Activated CD4-positive, alpha-beta T cell treated with anti-CD3 and anti-CD28 coated beads for 36 hours (primary cell): ENCODE results near the gene OR51E2. TPM values are rescaled to one million over a fixed set of nuclear protein-coding genes. Genes with fewer than 3 reads are reported as not detected.

Experiments used
- ATAC-seq: fragments of 200-7000 bp; cut with Tn5 transposase; one replicate; pipeline ENCODE4 v1.10.0; 2021; ENCODE audit warnings: mild to moderate bottlenecking, moderate library complexity
- CTCF ChIA-PET: fragments of 350-600 bp; sonication (Branson Sonifier 250); formaldehyde crosslinking; loops from one replicate; lab custom pipeline; 2021; ENCODE audit warnings: antibody characterized with exemption; lab: Charles Lee
- POLR2A ChIA-PET: fragments of 350-600 bp; sonication (Branson Sonifier 250); formaldehyde crosslinking; loops from one replicate; lab custom pipeline; 2021; ENCODE audit warnings: antibody characterized with exemption, inconsistent platforms; lab: Charles Lee
- DNase-seq: peaks from one replicate; pipeline ENCODE4 v3.0.0-alpha.2; 2020
- H3K27ac Mint-ChIP-seq: one replicate; pipeline ENCODE4 v1.8.0; 2021; ENCODE audit warnings: mixed read lengths
- H3K27me3 Mint-ChIP-seq: one replicate; pipeline ENCODE4 v1.8.0; 2021; ENCODE audit warnings: mixed read lengths
- H3K36me3 Mint-ChIP-seq: one replicate; pipeline ENCODE4 v1.8.0; 2021; ENCODE audit warnings: low read depth, mixed read lengths
- H3K4me1 Mint-ChIP-seq: one replicate; pipeline ENCODE4 v1.8.0; 2021; ENCODE audit warnings: mixed read lengths
- H3K4me3 Mint-ChIP-seq: one replicate; pipeline ENCODE4 v1.8.0; 2021; ENCODE audit warnings: mild to moderate bottlenecking, moderate library complexity, mixed read lengths
- H3K9me3 Mint-ChIP-seq: one replicate; pipeline ENCODE4 v1.8.0; 2021; ENCODE audit warnings: low read depth, mixed read lengths
- intact Hi-C, 2 experiments: fragments of 100-400 bp; cut with DNase I in 1 of 2; cut with micrococcal nuclease in 1 of 2; formaldehyde crosslinking; loops; one replicate each; pipeline versions ENCODE4 v1.14.2 to v1.15.1; 2022 to 2024; cut with DNase I, micrococcal nuclease
- total RNA-seq, 2 experiments: library from RNA; stranded (reverse); gene quantifications; one replicate each; pipeline ENCODE4 v1.2.3, GENCODE V29; 2021

Gene OR51E2
- total RNA-seq, 2 experiments from 2014 or later: not detected

- peaks cover 10% of the 10 kb centered on the region for H3K27me3 Mint-ChIP-seq
- no peak overlapping the region for H3K4me3 Mint-ChIP-seq
- DNase-seq (no peak), ATAC-seq (no peak)
- no peaks in the 10 kb centered on the region for H3K9me3 Mint-ChIP-seq
- intact Hi-C loops: no loop called here
- ChIA-PET CTCF (no interaction called here), POLR2A (no interaction called here)
- no peaks in the 10 kb centered on the region for H3K36me3 Mint-ChIP-seq
- no peaks in the 10 kb centered on the region for H3K4me1 Mint-ChIP-seq
- no peak overlapping the region for H3K27ac Mint-ChIP-seq
These were observed 38.8 kb downstream of the OR51E2 start for GRCh38 chr11:4658629-4659445.

DNA sequence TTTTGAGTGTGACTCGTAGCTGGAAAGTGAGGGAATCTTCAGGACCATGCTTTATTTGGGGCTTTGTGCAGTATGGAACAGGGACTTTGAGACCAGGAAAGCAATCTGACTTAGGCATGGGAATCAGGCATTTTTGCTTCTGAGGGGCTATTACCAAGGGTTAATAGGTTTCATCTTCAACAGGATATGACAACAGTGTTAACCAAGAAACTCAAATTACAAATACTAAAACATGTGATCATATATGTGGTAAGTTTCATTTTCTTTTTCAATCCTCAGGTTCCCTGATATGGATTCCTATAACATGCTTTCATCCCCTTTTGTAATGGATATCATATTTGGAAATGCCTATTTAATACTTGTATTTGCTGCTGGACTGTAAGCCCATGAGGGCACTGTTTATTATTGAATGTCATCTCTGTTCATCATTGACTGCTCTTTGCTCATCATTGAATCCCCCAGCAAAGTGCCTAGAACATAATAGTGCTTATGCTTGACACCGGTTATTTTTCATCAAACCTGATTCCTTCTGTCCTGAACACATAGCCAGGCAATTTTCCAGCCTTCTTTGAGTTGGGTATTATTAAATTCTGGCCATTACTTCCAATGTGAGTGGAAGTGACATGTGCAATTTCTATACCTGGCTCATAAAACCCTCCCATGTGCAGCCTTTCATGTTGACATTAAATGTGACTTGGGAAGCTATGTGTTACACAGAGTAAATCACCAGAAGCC, 42.9 kb downstream of the OR51E2 start:
- Mint-ChIP-seq H3K36me3 (no peaks in the 10 kb centered on the region), H3K9me3 (no peaks in the 10 kb centered on the region), H3K4me3 (no peak overlapping the region), H3K4me1 (no peaks in the 10 kb centered on the region), H3K27me3 (peaks cover 11% of the 10 kb centered on the region), H3K27ac (no peak overlapping the region)
- intact Hi-C loops: no loop called here
- ATAC-seq: no peak
- CTCF ChIA-PET: no interaction called here
- DNase-seq: no peak
- POLR2A ChIA-PET: no interaction called here

GRCh38 chr11:4647766-4648165, 49.9 kb downstream of the OR51E2 start:
- Mint-ChIP-seq H3K27me3 (peaks cover 13% of the 10 kb centered on the region), H3K9me3 (no peaks in the 10 kb centered on the region), H3K36me3 (no peaks in the 10 kb centered on the region), H3K4me3 (no peak overlapping the region), H3K4me1 (no peaks in the 10 kb centered on the region), H3K27ac (no peak overlapping the region)
- intact Hi-C loops: no loop called here
- no peak for DNase-seq
- no peak for ATAC-seq
- CTCF ChIA-PET: interaction anchor here (0.5 to 1.1 kb wide), 3 partner anchors 9 to 809 kb away, joined by 3 to 4 read pairs (median 4); partner anchors contain the start of gene OR51D1
- POLR2A ChIA-PET: interaction anchor here (0.6 kb wide), 1 partner anchor 456 kb away, joined by 3 read pairs; no protein-coding TSS in a partner anchor

DNA sequence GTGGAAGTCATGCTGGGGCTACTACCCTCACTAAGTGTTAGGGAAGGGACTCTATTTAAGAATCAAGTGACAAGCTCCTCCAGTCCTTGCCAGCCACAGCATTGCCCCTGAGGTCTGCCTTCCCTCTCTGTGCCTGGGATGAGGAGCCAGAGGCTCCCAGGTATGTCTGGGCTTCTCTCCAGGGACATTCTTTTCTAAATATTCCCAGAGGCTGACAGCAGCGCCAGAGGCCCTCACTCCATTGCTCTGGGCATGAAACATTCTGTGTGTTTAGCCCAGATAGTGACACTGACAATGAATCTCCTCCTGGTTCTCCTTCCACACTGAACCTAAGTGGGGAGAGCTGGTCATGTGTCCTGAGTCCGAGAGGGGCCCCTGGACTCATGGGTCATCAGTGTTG, 51.7 kb downstream of the OR51E2 start:
- ATAC-seq (no peak), DNase-seq (no peak)
- Mint-ChIP-seq H3K4me1 (no peaks in the 10 kb centered on the region), H3K9me3 (no peaks in the 10 kb centered on the region), H3K4me3 (no peak overlapping the region), H3K36me3 (no peaks in the 10 kb centered on the region), H3K27ac (no peak overlapping the region), H3K27me3 (peaks cover 16% of the 10 kb centered on the region)
- intact Hi-C loops: no loop called here
- ChIA-PET CTCF (no interaction called here), POLR2A (no interaction called here)

- intact Hi-C loops: no loop called here
- no peak for ATAC-seq
These were observed 53.4 kb downstream of the OR51E2 start for GRCh38 chr11:4644233-4644632.

GRCh38 chr11:4643682-4644081, 54.0 kb downstream of the OR51E2 start, which contains the start of gene OR51E1:
TSS of gene OR51E1 (plus strand) at chr11:4643982. CDS start at chr11:4652527, 8,545 bp downstream.
- peaks cover 11% of the 10 kb centered on the region for H3K27me3 Mint-ChIP-seq
- no peak within 1 kb of the TSS for H3K4me3 Mint-ChIP-seq
- no peaks in the 10 kb centered on the region for H3K9me3 Mint-ChIP-seq
- ChIA-PET POLR2A (no interaction called here), CTCF (no interaction called here)
- intact Hi-C loops: no loop called here
- DNase-seq: no peak
- no peak for ATAC-seq
- H3K36me3 Mint-ChIP-seq: no peaks in the 10 kb centered on the region
- no peaks in the 10 kb centered on the region for H3K4me1 Mint-ChIP-seq
- H3K27ac Mint-ChIP-seq: no peak within 1 kb of the TSS

More at GRCh38 chr11:4644233-4644632, 53.4 kb downstream of the OR51E2 start:
- ChIA-PET CTCF (no interaction called here), POLR2A (no interaction called here)
- Mint-ChIP-seq H3K27me3 (peaks cover 13% of the 10 kb centered on the region), H3K4me1 (no peaks in the 10 kb centered on the region), H3K36me3 (no peaks in the 10 kb centered on the region), H3K27ac (no peak overlapping the region), H3K4me3 (no peak overlapping the region), H3K9me3 (no peaks in the 10 kb centered on the region)
- no peak for DNase-seq

DNA sequence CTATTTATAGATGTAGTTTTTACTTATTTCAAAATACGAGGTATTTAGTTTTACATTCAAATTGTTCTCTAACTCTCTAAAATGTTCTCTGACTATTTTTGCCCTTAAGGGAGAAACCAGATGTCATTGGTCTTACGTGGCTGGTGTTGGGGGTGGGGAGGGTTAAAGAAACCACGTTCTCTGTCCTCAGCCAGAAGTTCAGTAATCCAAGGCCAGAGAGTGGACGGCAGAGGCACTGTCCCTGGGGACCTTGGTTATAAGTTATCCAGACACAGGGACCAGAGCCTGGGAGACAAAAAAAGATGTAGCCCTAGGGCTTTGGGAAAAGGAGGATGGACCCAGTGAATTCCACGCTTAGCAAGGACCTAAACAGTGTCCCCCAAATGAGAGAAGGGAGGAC, 54.6 kb downstream of the OR51E2 start:
- no peaks in the 10 kb centered on the region for H3K9me3 Mint-ChIP-seq
- no peaks in the 10 kb centered on the region for H3K4me1 Mint-ChIP-seq
- CTCF ChIA-PET: no interaction called here
- peaks cover 11% of the 10 kb centered on the region for H3K27me3 Mint-ChIP-seq
- H3K27ac Mint-ChIP-seq: no peak overlapping the region
- POLR2A ChIA-PET: no interaction called here
- intact Hi-C loops: no loop called here
- H3K36me3 Mint-ChIP-seq: no peaks in the 10 kb centered on the region
- H3K4me3 Mint-ChIP-seq: no peak overlapping the region
- ATAC-seq (no peak), DNase-seq (no peak)

GRCh38 chr11:4642043-4642442, 55.6 kb downstream of the OR51E2 start:
- H3K4me3 Mint-ChIP-seq: no peak overlapping the region
- no peak for DNase-seq
- H3K27me3 Mint-ChIP-seq: peaks cover 11% of the 10 kb centered on the region
- H3K9me3 Mint-ChIP-seq: no peaks in the 10 kb centered on the region
- no peak overlapping the region for H3K27ac Mint-ChIP-seq
- no peak for ATAC-seq
- ChIA-PET CTCF (no interaction called here), POLR2A (no interaction called here)
- H3K4me1 Mint-ChIP-seq: no peaks in the 10 kb centered on the region
- H3K36me3 Mint-ChIP-seq: no peaks in the 10 kb centered on the region
- intact Hi-C loops: no loop called here

GRCh38 chr11:4641501-4641900, 56.2 kb downstream of the OR51E2 start:
- no peaks in the 10 kb centered on the region for H3K9me3 Mint-ChIP-seq
- H3K27me3 Mint-ChIP-seq: peaks cover 11% of the 10 kb centered on the region
- DNase-seq (no peak), ATAC-seq (no peak)
- H3K27ac Mint-ChIP-seq: no peak overlapping the region
- H3K36me3 Mint-ChIP-seq: no peaks in the 10 kb centered on the region
- H3K4me3 Mint-ChIP-seq: no peak overlapping the region
- CTCF ChIA-PET: interaction anchor here (0.8 kb wide), 1 partner anchor 43 kb away, joined by 3 read pairs; no protein-coding TSS in a partner anchor
- H3K4me1 Mint-ChIP-seq: no peaks in the 10 kb centered on the region
- POLR2A ChIA-PET: no interaction called here
- intact Hi-C loops: no loop called here

DNA sequence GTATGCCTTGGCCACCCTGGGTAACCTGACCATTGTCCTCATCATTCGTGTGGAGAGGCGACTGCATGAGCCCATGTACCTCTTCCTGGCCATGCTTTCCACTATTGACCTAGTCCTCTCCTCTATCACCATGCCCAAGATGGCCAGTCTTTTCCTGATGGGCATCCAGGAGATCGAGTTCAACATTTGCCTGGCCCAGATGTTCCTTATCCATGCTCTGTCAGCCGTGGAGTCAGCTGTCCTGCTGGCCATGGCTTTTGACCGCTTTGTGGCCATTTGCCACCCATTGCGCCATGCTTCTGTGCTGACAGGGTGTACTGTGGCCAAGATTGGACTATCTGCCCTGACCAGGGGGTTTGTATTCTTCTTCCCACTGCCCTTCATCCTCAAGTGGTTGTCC, 57.7 kb downstream of the OR51E2 start:
- intact Hi-C loops: loop anchor here (5.0 to 10.0 kb wide), 3 partner anchors 453 to 1167 kb away; partner anchors contain the start of gene OR52N2 (in 2 of the 2)
- Mint-ChIP-seq H3K36me3 (no peaks in the 10 kb centered on the region), H3K27ac (no peak overlapping the region), H3K27me3 (peaks cover 9% of the 10 kb centered on the region), H3K4me3 (no peak overlapping the region), H3K4me1 (no peaks in the 10 kb centered on the region), H3K9me3 (no peaks in the 10 kb centered on the region)
- POLR2A ChIA-PET: no interaction called here
- ATAC-seq: no peak
- CTCF ChIA-PET: no interaction called here
- DNase-seq: no peak

DNA sequence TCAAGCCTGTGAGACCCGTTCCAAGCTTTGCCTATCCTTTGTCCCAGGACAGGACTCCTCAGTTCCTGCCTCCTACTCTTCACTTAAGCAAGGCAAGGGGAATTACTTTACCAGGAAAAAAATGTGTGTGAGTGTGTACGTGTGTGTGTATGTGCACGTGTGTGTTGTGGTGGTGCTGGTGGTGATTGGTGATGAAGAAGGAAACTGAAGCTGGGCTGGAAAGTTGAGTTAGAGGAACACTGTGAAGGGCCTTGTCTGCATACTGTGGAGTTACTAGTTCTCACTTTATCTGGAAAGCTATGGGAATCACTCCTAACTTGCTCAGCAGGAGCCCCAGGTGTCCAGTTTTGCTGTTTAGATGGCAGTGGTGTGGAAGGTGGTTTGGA, 60.0 kb downstream of the OR51E2 start:
- no peaks in the 10 kb centered on the region for H3K36me3 Mint-ChIP-seq
- intact Hi-C loops: loop anchor here (1.0 to 10.0 kb wide), 5 partner anchors 189 to 1170 kb away; partner anchors contain the start of gene OR52N2 (in 2 of the 2)
- POLR2A ChIA-PET: no interaction called here
- H3K9me3 Mint-ChIP-seq: no peaks in the 10 kb centered on the region
- no peak overlapping the region for H3K4me3 Mint-ChIP-seq
- CTCF ChIA-PET: interaction anchor here (0.6 to 3.6 kb wide), 8 partner anchors 10 to 742 kb away, joined by 3 to 44 read pairs (median 4); no protein-coding TSS in a partner anchor
- peaks cover 7% of the 10 kb centered on the region for H3K27me3 Mint-ChIP-seq
- DNase-seq: no peak
- no peak overlapping the region for H3K27ac Mint-ChIP-seq
- no peaks in the 10 kb centered on the region for H3K4me1 Mint-ChIP-seq
- ATAC-seq: no peak
